Gastrocnemius medialis (tissue), 4 donors: ENCODE results near the gene SELENOI.

Source experiments
- POLR2A ChIP-seq, 2 donors: fragments of 450-650 bp; IDR thresholded peaks; one replicate each; pipeline ENCODE4 v1.6.1; 2017; ENCODE audit warnings: antibody characterized with exemption in 2 of 2, mild to moderate bottlenecking in 2 of 2, moderate library complexity in 2 of 2
- TF ChIP-seq, protein P1 (sequence below), 5 experiments: fragments of 450-650 bp in 3 of 5; fragments of 200-600 bp in 2 of 5; sonication (generic) in 2 of 5; IDR thresholded peaks in 4 of 5; conservative IDR thresholded peaks in 1 of 5; 1 replicate in 4 of 5; 2 replicates in 1 of 5; pipeline ENCODE4 v1.5.1; 2016 to 2019; ENCODE audit warnings: antibody characterized with exemption in 5 of 5, mild to moderate bottlenecking in 3 of 5, moderate library complexity in 3 of 5

DNA sequence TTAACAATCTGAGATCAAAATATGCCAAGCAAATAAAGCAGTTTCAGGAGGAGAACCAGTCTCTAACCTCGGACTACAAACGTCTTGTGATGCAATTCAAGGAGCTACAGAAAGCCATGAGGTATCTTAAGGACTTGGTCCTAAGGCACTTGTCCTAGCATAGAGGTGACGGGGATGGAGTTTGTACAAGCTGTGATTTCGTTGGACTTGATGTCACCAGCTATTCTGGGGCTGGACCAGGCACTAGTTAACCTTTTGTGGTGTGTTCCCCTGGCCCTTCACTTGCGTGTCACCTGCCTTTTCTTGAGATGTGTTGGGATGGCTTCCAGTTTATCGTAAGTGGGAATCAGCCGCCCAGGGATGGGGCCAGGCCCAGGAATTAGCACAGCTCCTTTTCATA, 98.3 kb downstream of the SELENOI start:
- TF ChIP-seq, protein P1, sequence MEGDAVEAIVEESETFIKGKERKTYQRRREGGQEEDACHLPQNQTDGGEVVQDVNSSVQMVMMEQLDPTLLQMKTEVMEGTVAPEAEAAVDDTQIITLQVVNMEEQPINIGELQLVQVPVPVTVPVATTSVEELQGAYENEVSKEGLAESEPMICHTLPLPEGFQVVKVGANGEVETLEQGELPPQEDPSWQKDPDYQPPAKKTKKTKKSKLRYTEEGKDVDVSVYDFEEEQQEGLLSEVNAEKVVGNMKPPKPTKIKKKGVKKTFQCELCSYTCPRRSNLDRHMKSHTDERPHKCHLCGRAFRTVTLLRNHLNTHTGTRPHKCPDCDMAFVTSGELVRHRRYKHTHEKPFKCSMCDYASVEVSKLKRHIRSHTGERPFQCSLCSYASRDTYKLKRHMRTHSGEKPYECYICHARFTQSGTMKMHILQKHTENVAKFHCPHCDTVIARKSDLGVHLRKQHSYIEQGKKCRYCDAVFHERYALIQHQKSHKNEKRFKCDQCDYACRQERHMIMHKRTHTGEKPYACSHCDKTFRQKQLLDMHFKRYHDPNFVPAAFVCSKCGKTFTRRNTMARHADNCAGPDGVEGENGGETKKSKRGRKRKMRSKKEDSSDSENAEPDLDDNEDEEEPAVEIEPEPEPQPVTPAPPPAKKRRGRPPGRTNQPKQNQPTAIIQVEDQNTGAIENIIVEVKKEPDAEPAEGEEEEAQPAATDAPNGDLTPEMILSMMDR (IDR thresholded peaks at IDR 0.05 in 4 of 5, conservative IDR thresholded peaks at IDR 0.05 in 1 of 5), result no peak
- TF ChIP-seq POLR2A (IDR thresholded peaks at IDR 0.05), result no peak
